Heart right ventricle (tissue), 16 donors: ENCODE measurements around the gene PCCA. TPM values are rescaled to one million over a fixed set of nuclear protein-coding genes. Genes with fewer than 3 reads are reported as not detected.

Source experiments
- ATAC-seq, 8 donors: fragments of 200-7000 bp; cut with Tn5 transposase; one replicate each; pipeline ENCODE4 v1.9.1; 2020; ENCODE audit warnings: mild to moderate bottlenecking in 8 of 8, moderate library complexity in 8 of 8, moderate number of reproducible peaks in 1 of 8
- DNase-seq, 2 donors: peaks; one replicate each; pipeline ENCODE4 v3.0.0-alpha.2; 2020
- H3K27ac ChIP-seq, 10 donors: fragments of 200-600 bp; sonication (generic) in 2 of 10; one replicate each; pipeline versions ENCODE4 v1.5.0 to v1.8.0; 2020 to 2022; ENCODE audit warnings: mild to moderate bottlenecking in 3 of 10
- H3K27me3 ChIP-seq, 7 donors: fragments of 200-600 bp; one replicate each; pipeline ENCODE4 v1.8.0; 2021 to 2022; ENCODE audit warnings: mild to moderate bottlenecking in 2 of 7
- H3K36me3 ChIP-seq, 9 donors: fragments of 200-600 bp; sonication (generic) in 1 of 9; one replicate each; pipeline versions ENCODE4 v1.5.0 to v1.8.0; 2020 to 2022; ENCODE audit warnings: mild to moderate bottlenecking in 2 of 9
- H3K4me1 ChIP-seq, 9 donors: fragments of 200-600 bp; sonication (generic) in 1 of 9; one replicate each; pipeline versions ENCODE4 v1.5.0 to v1.8.0; 2020 to 2022; ENCODE audit warnings: mild to moderate bottlenecking in 4 of 9
- H3K4me3 ChIP-seq, 10 donors: fragments of 200-600 bp; sonication (generic) in 2 of 10; one replicate each; pipeline versions ENCODE4 v1.5.0 to v1.8.0; 2020 to 2022; ENCODE audit warnings: mild to moderate bottlenecking in 7 of 10, moderate library complexity in 2 of 10
- H3K9me3 ChIP-seq, 11 donors: fragments of 200-600 bp in 10 of 11; sonication (generic) in 2 of 11; one replicate each; pipeline versions ENCODE4 v1.5.0 to v1.8.0; 2013 to 2022; ENCODE audit warnings: mild to moderate bottlenecking in 2 of 11, control low read depth in 1 of 11, moderate library complexity in 1 of 11
- WGBS, 2 donors: extraction: QIAGEN DNeasy Blood & Tissue Kit; methylation state at CpG; one replicate each; pipeline ENCODE4 v1.1.7; 2013; ENCODE audit warnings: inconsistent platforms in 1 of 2; 5-methylcytosine and 5-hydroxymethylcytosine counted together
- intact Hi-C, 10 donors: fragments of 100-400 bp; cut with DNase I; formaldehyde crosslinking; loops; one replicate each; pipeline versions ENCODE4 v1.11.1 to v1.14.2; 2022
- polyA plus RNA-seq, 2 donors: library from polyadenylated mRNA; stranded (reverse); fragments of 200-250 nt; gene quantifications; one replicate each; pipeline ENCODE4 v1.2.3, GENCODE V29; 2013
- total RNA-seq, 10 donors: library from RNA; stranded (reverse); fragmentation: NEBNext Ultra II Directional in 3 of 10; extraction: Animal tissue kit (Norgen Biotek cat#: 25700) in 3 of 10; gene quantifications; one replicate each; pipeline versions ENCODE4 v1.2.1 to v1.2.4, GENCODE V29; 2021 to 2023
- TF ChIP-seq, protein P1 (sequence below), 9 donors: fragments of 200-600 bp; sonication (generic) in 2 of 9; IDR thresholded peaks; one replicate each; pipeline versions ENCODE4 v1.5.0 to v1.8.0; 2021 to 2022; ENCODE audit warnings: antibody characterized with exemption in 9 of 9, mild to moderate bottlenecking in 5 of 9, moderate library complexity in 1 of 9
- donor health status: Arrhythmogenic right ventricular cardiomyopathy.
- donor health status: ischemic (EF 13 %, LVEDD 7.1; RV severe dilation, severe dysfunction).
- donor health status: healthy with polysubstance abuse.
- donor health status: DM: no; HTN: yes; CAD: no.
- donor health status: DM: no; HTN: no; CAD: no.
- donor health status: ischemic (EF 25% LVEDD 6.9; RV normal size, moderate dysfunction).
- donor health status: ischemic (EF 25% LVEDD 5.7; RV mildly dilated, moderate dysfunction).
- donor health status: healthy.
- donor health status: DM: yes; HTN: yes; CAD: no.
- donor health status: Ischemic cardiomyopathy.
- donor health status: ischemic (EF 35%, LVEDD 5.7; RV mildly dilated, moderate dysfunction).
- donor health status: nonischemic (EF 11% LVEDD 7.7; RV severe dilation, severe dysfunction).
- donor health status: DM: yes; HTN: yes; CAD: no.
- donor health status: PGD.
- donor health status: ischemic (EF 29% LVEDD 5.4; RV normal size, mild dysfunction).
- donor health status: nonischemic (EF 23%, LVEDD 6.1; RV moderate dilation, normal function).

The PCCA gene
- total and polyA plus RNA-seq, 12 donors: 21.2 to 71.9 (median 60.7) TPM

DNA sequence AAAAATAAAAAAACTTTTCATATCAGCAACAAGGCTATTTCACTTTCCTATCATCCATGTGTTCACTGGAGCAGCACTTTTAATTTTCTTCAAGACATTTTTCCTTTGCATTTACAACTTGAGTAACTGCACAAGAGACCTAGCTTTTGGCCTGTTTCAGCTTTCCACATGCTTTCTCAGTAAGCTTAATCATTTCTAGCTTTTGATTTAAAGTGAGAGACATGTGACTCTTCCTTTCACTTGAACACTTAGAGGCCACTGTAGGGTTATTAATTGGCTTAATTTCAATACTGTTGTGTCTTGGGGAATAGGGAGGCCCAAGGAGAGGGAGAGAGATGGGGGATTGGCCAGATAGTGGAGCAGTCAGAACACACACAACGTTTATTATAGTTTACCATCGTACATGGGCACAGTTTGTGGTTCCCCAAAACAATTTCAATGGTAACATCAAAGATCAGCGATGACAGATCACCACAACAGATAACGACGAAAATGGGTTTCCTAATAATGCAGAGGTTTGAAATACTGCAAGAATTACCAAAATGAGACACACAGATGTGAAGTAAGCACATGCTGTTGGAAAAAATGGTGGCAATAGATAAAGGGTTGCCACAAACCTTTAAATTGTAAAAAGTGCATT is 382.1 kb downstream of the PCCA start:
- no peaks in the 10 kb centered on the region for H3K9me3 ChIP-seq
- no peak overlapping the region for H3K4me3 ChIP-seq
- 81 to 89% methylated on average over 5 of the region's 5 CpGs for WGBS, 2 donors
- ATAC-seq (no peak), DNase-seq (no peak)
- TF ChIP-seq, protein P1, sequence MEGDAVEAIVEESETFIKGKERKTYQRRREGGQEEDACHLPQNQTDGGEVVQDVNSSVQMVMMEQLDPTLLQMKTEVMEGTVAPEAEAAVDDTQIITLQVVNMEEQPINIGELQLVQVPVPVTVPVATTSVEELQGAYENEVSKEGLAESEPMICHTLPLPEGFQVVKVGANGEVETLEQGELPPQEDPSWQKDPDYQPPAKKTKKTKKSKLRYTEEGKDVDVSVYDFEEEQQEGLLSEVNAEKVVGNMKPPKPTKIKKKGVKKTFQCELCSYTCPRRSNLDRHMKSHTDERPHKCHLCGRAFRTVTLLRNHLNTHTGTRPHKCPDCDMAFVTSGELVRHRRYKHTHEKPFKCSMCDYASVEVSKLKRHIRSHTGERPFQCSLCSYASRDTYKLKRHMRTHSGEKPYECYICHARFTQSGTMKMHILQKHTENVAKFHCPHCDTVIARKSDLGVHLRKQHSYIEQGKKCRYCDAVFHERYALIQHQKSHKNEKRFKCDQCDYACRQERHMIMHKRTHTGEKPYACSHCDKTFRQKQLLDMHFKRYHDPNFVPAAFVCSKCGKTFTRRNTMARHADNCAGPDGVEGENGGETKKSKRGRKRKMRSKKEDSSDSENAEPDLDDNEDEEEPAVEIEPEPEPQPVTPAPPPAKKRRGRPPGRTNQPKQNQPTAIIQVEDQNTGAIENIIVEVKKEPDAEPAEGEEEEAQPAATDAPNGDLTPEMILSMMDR (IDR thresholded peaks at IDR 0.05): no peak
- no peaks in the 10 kb centered on the region for H3K27me3 ChIP-seq
- H3K4me1 ChIP-seq: no peaks in the 10 kb centered on the region
- intact Hi-C loops: no loop called here
- no peak overlapping the region for H3K27ac ChIP-seq
- peaks cover 0 to 5% (median 0%) of the 10 kb centered on the region in 9 donors for H3K36me3 ChIP-seq

DNA sequence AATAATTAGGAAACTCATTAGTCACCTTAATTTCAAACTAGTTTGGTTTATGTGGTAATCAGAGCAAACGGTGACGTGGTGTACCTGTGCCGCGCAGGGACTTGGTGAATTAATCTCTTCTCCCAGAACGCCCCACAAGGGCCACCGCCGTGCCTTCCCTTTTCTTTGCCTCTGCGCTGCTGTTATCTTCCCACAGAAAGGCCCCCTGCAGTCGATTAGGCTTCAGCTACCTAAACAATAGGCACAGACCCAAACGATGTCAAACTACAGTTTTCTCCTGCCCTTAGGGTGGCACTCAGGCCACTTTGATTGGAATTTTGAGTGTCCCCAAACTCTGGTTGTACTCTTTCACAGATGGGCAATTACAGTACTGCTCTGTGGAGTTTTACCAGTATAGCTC is 384.2 kb downstream of the PCCA start:
- Histone ChIP-seq H3K27me3 (no peaks in the 10 kb centered on the region), H3K27ac (no peak overlapping the region), H3K36me3 (peaks cover 0 to 5% (median 0%) of the 10 kb centered on the region in 9 donors), H3K4me1 (no peaks in the 10 kb centered on the region), H3K4me3 (no peak overlapping the region), H3K9me3 (no peaks in the 10 kb centered on the region)
- intact Hi-C loops: no loop called here
- DNase-seq: no peak
- no peak for ATAC-seq
- WGBS, 2 donors: 79 to 80% methylated on average over 10 of the region's 10 CpGs
- TF ChIP-seq, protein P1 (IDR thresholded peaks at IDR 0.05): no peak

DNA sequence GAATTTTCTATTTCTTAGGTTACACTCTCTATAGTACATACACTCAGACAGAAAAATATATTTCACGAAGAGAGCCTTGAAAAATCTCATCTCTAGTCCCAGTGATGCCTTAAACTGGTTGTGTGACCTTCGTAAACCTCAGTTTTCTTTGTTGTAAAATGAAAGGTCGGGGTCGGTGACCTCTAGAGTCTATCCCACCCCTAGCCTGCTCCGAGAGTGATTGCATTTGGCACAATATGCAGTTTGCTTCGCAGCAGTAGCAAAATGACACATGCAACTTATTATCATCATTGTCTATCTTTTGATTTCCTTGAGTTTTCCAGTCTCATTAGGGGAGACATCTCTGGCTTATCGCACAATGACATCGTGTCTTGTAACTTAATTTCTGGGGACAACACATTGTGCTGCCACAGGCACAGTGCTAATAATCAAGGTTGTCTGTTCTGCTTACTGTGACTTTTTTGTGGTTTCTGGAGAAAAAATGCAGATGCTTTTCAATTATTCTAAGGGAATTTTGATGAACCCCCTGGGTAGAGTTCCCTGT is 384.7 kb downstream of the PCCA start:
- Histone ChIP-seq H3K36me3 (peaks cover 0 to 5% (median 0%) of the 10 kb centered on the region in 9 donors), H3K27ac (no peak overlapping the region), H3K27me3 (no peaks in the 10 kb centered on the region), H3K4me1 (no peaks in the 10 kb centered on the region), H3K9me3 (no peaks in the 10 kb centered on the region), H3K4me3 (no peak overlapping the region)
- TF ChIP-seq, protein P1 (IDR thresholded peaks at IDR 0.05): no peak
- intact Hi-C loops: no loop called here
- DNase-seq (no peak), ATAC-seq (no peak)
- 89 to 95% methylated on average over 8 of the region's 8 CpGs for WGBS, 2 donors

DNA sequence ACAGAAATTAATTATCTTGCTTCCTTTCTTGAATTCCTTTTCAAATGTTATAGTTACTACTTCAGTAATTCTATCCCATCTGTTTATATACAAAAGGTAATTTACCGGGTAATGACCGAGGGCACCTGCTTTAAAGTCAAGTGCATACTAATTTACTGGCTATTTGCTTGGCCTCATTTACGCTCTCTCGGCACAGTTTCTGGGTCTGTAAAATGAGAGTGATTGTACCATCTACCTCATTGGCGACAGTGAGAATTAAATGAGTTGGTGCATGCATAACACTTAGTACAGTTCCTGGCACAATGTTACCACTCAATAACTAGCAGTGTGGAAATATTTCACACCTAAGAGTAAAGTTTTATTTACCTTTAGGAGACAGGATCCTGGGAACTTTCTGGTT is 388.1 kb downstream of the PCCA start:
- TF ChIP-seq, protein P1 (IDR thresholded peaks at IDR 0.05): no peak
- Histone ChIP-seq H3K36me3 (no peaks in the 10 kb centered on the region), H3K9me3 (no peaks in the 10 kb centered on the region), H3K4me3 (no peak overlapping the region), H3K4me1 (peaks cover 0 to 4% (median 0%) of the 10 kb centered on the region in 9 donors), H3K27me3 (no peaks in the 10 kb centered on the region), H3K27ac (no peak overlapping the region)
- DNase-seq (no peak), ATAC-seq (no peak)
- WGBS, 2 donors: 98 to 99% methylated on average over 5 of the region's 5 CpGs
- intact Hi-C loops: loop anchor here in 1 of 10 donors (5.0 kb wide), 1 partner anchor 1635 kb away; no protein-coding TSS in a partner anchor
